OCI-LY7 (cell line): ENCODE data around the gene CHN2. TPM values are rescaled to one million over a fixed set of nuclear protein-coding genes. Genes with fewer than 3 reads are reported as not detected.

Experiments
- BruUV-seq: library from RNA; stranded (reverse); fragments of 400-500 nt; replicated peaks from 2 replicates; lab custom pipeline; 2021; lab: Mats Ljungman, UMichigan
- CTCF ChIA-PET: fragments of 300-600 bp; sonication (Branson Sonifier 250); formaldehyde crosslinking; loops from one replicate; lab custom pipeline; 2022; ENCODE audit warnings: antibody characterized with exemption; ENCODE audit not compliant: unreplicated experiment; lab: Charles Lee
- POLR2A ChIA-PET: fragments of 300-600 bp; sonication (Branson Sonifier 250); formaldehyde crosslinking; loops from one replicate; lab custom pipeline; 2022; ENCODE audit warnings: antibody characterized with exemption; lab: Charles Lee
- DNase-seq: peaks from one replicate; pipeline ENCODE4 v3.0.0-alpha.2; 2015; ENCODE audit warnings: low spot score
- H2AFZ ChIP-seq: fragments of 200-600 bp; sonication (generic), shearing (Covaris generic); 2 replicates; pipeline ENCODE4 v1.6.1; 2014; ENCODE audit warnings: mild to moderate bottlenecking, antibody characterized with exemption, low read length, moderate library complexity
- H3K27ac ChIP-seq: fragments of 200-600 bp; sonication (generic); 2 replicates; pipeline ENCODE4 v1.5.1; 2014; ENCODE audit warnings: mixed run types, low read depth, mild to moderate bottlenecking, moderate library complexity, low read length, inconsistent platforms; ENCODE audit not compliant: poor library complexity, severe bottlenecking
- H3K36me3 ChIP-seq: fragments of 200-600 bp; sonication (generic); 2 replicates; pipeline ENCODE4 v1.6.1; 2014; ENCODE audit warnings: mild to moderate bottlenecking, antibody characterized with exemption, low read length, moderate library complexity, mixed read lengths; ENCODE audit not compliant: insufficient read depth
- H3K4me1 ChIP-seq: fragments of 200-600 bp; sonication (generic); 2 replicates; pipeline ENCODE4 v1.5.1; 2014; ENCODE audit warnings: mild to moderate bottlenecking, low read length; ENCODE audit not compliant: insufficient read depth, poor library complexity, severe bottlenecking
- H3K4me2 ChIP-seq: fragments of 200-600 bp; sonication (generic); 2 replicates; pipeline ENCODE4 v1.6.1; 2014; ENCODE audit warnings: mild to moderate bottlenecking, low read length
- H3K4me3 ChIP-seq: fragments of 200-600 bp; sonication (generic); 2 replicates; pipeline ENCODE4 v1.5.1; 2014; ENCODE audit warnings: mild to moderate bottlenecking, low read depth, low read length; ENCODE audit not compliant: poor library complexity, severe bottlenecking
- H3K79me2 ChIP-seq: fragments of 200-600 bp; sonication (generic); 2 replicates; pipeline ENCODE4 v1.6.1; 2016; ENCODE audit warnings: low read depth, mild to moderate bottlenecking, low read length, moderate library complexity, mixed read lengths; ENCODE audit not compliant: insufficient read depth
- H3K9me2 ChIP-seq: fragments of 200-600 bp; sonication (generic); 2 replicates; pipeline ENCODE4 v1.6.1; 2016; ENCODE audit warnings: mild to moderate bottlenecking, low read length, mixed read lengths; ENCODE audit not compliant: insufficient read depth
- H3K9me3 ChIP-seq: fragments of 200-600 bp; sonication (generic); 2 replicates; pipeline ENCODE4 v1.6.1; 2014; ENCODE audit warnings: mild to moderate bottlenecking, mixed run types, low read length, mixed read lengths
- H4K20me1 ChIP-seq: fragments of 200-600 bp; sonication (generic); 2 replicates; pipeline ENCODE4 v1.6.1; 2014; ENCODE audit warnings: mild to moderate bottlenecking, antibody characterized with exemption, low read length, moderate library complexity, mixed read lengths; ENCODE audit not compliant: insufficient read depth
- EZH2phosphoT487 ChIP-seq: fragments of 200-600 bp; sonication (generic); IDR thresholded peaks from 2 replicates; pipeline ENCODE4 v1.6.1; 2018; ENCODE audit warnings: low read depth, borderline replicate concordance, mild to moderate bottlenecking, mixed run types, antibody characterized with exemption, low read length, moderate library complexity, mixed read lengths
- intact Hi-C: fragments of 100-400 bp; cut with micrococcal nuclease; formaldehyde crosslinking; loops from one replicate; pipeline ENCODE4 v1.10.0; 2022; ENCODE audit not compliant: unreplicated experiment
- total RNA-seq, 2 experiments: library from RNA; depleted of rRNA in 1 of 2; stranded (reverse); fragments of >200 nt in 1 of 2; shearing (Covaris generic) in 1 of 2; gene quantifications; 2 replicates each; pipeline ENCODE4 v1.2.3, GENCODE V29; 2014 to 2022
- TF ChIP-seq, protein P1 (sequence below): fragments of 200-600 bp; sonication (generic); conservative IDR thresholded peaks from 2 replicates; pipeline ENCODE4 v1.5.1; 2014; ENCODE audit warnings: mild to moderate bottlenecking, antibody characterized with exemption, low read length, moderate library complexity, mixed read lengths

Gene CHN2
- total RNA-seq, 2 experiments from 2014 or later, result not detected

DNA sequence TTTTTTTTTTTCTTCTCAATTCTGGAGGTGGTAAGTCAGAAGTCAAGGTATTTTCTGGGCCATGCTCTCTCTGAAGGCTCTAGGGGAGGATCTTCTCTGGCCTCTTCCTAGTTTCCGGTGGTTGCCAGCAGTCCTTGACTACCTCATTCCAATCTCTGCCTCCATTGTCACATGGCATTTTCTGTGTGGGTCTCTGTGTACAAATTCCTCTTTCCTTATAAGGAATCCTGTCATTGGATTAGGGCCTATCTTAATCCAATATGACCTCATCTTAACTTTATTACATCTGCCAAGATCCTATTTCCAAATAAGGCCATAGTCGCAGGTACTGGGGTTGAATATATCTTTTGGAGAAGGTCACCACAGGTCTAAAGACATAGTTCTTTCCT is 239.8 kb downstream of the CHN2 start:
- H3K9me3 ChIP-seq, result no peaks in the 10 kb centered on the region
- BruUV-seq, result no TSS peak
- H3K27ac ChIP-seq, result no peak overlapping the region
- no peak overlapping the region for H3K4me2 ChIP-seq
- no peak overlapping the region for H2AFZ ChIP-seq
- no peaks in the 10 kb centered on the region for H3K9me2 ChIP-seq
- POLR2A ChIA-PET, result no interaction called here
- H3K36me3 ChIP-seq, result no peaks in the 10 kb centered on the region
- H4K20me1 ChIP-seq, result no peaks in the 10 kb centered on the region
- no peaks in the 10 kb centered on the region for H3K4me1 ChIP-seq
- TF ChIP-seq, protein P1, sequence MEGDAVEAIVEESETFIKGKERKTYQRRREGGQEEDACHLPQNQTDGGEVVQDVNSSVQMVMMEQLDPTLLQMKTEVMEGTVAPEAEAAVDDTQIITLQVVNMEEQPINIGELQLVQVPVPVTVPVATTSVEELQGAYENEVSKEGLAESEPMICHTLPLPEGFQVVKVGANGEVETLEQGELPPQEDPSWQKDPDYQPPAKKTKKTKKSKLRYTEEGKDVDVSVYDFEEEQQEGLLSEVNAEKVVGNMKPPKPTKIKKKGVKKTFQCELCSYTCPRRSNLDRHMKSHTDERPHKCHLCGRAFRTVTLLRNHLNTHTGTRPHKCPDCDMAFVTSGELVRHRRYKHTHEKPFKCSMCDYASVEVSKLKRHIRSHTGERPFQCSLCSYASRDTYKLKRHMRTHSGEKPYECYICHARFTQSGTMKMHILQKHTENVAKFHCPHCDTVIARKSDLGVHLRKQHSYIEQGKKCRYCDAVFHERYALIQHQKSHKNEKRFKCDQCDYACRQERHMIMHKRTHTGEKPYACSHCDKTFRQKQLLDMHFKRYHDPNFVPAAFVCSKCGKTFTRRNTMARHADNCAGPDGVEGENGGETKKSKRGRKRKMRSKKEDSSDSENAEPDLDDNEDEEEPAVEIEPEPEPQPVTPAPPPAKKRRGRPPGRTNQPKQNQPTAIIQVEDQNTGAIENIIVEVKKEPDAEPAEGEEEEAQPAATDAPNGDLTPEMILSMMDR, result no peak
- no peak for TF ChIP-seq EZH2phosphoT487
- CTCF ChIA-PET, result no interaction called here
- H3K79me2 ChIP-seq, result no peaks in the 10 kb centered on the region
- no peak for DNase-seq
- intact Hi-C loops, result no loop called here
- H3K4me3 ChIP-seq, result no peak overlapping the region

GRCh38 chr7:29435167-29435566 is 240.6 kb downstream of the CHN2 start:
- no peaks in the 10 kb centered on the region for H4K20me1 ChIP-seq
- TF ChIP-seq, protein P1, result no peak
- no peak for TF ChIP-seq EZH2phosphoT487
- no peak for DNase-seq
- POLR2A ChIA-PET, result no interaction called here
- H3K36me3 ChIP-seq, result no peaks in the 10 kb centered on the region
- no peak overlapping the region for H3K4me2 ChIP-seq
- no TSS peak for BruUV-seq
- CTCF ChIA-PET, result no interaction called here
- H3K9me2 ChIP-seq, result no peaks in the 10 kb centered on the region
- no peaks in the 10 kb centered on the region for H3K79me2 ChIP-seq
- no peak overlapping the region for H3K27ac ChIP-seq
- intact Hi-C loops, result no loop called here
- no peaks in the 10 kb centered on the region for H3K9me3 ChIP-seq
- no peak overlapping the region for H3K4me3 ChIP-seq
- no peak overlapping the region for H2AFZ ChIP-seq
- H3K4me1 ChIP-seq, result no peaks in the 10 kb centered on the region

GRCh38 chr7:29435902-29436301 is 241.3 kb downstream of the CHN2 start:
- CTCF ChIA-PET, result no interaction called here
- H3K9me3 ChIP-seq, result no peaks in the 10 kb centered on the region
- H3K79me2 ChIP-seq, result no peaks in the 10 kb centered on the region
- H3K4me3 ChIP-seq, result no peak overlapping the region
- H3K36me3 ChIP-seq, result no peaks in the 10 kb centered on the region
- intact Hi-C loops, result no loop called here
- H3K4me1 ChIP-seq, result no peaks in the 10 kb centered on the region
- POLR2A ChIA-PET, result no interaction called here
- no peaks in the 10 kb centered on the region for H4K20me1 ChIP-seq
- H2AFZ ChIP-seq, result no peak overlapping the region
- no TSS peak for BruUV-seq
- no peak for TF ChIP-seq EZH2phosphoT487
- TF ChIP-seq, protein P1, result no peak
- no peak for DNase-seq
- H3K9me2 ChIP-seq, result no peaks in the 10 kb centered on the region
- H3K4me2 ChIP-seq, result no peak overlapping the region
- H3K27ac ChIP-seq, result no peak overlapping the region
